Thyroid gland (tissue), 4 donors: ENCODE measurements around the gene TAF8.

Experiments used
- CTCF ChIP-seq, 6 experiments: fragments of 200-600 bp in 3 of 6; fragments of 450-650 bp in 3 of 6; sonication (generic) in 3 of 6; IDR thresholded peaks; one replicate each; pipeline ENCODE4 v1.5.1; 2016 to 2019; ENCODE audit warnings: antibody characterized with exemption in 6 of 6, mild to moderate bottlenecking in 2 of 6, inconsistent platforms in 1 of 6, moderate library complexity in 1 of 6
- POLR2A ChIP-seq, 2 donors: fragments of 450-650 bp; IDR thresholded peaks; one replicate each; pipeline ENCODE4 v1.6.1; 2017; ENCODE audit warnings: antibody characterized with exemption in 2 of 2, mild to moderate bottlenecking in 2 of 2, moderate library complexity in 1 of 2

GRCh38 chr6:42007286-42008137 lies 42.8 kb upstream of the TAF8 start:
- TF ChIP-seq POLR2A (IDR thresholded peaks at IDR 0.05) (no peak), CTCF (IDR thresholded peaks at IDR 0.05) (no peak)
